Lower leg skin (tissue), 3 donors: ENCODE results near the gene FLT3.

Experiments used
- CTCF ChIP-seq, 3 donors: fragments of 450-650 bp; IDR thresholded peaks; one replicate each; pipeline ENCODE4 v1.5.1; 2016; ENCODE audit warnings: antibody characterized with exemption in 3 of 3, mild to moderate bottlenecking in 3 of 3, moderate library complexity in 2 of 3
- POLR2A ChIP-seq, 2 donors: fragments of 450-650 bp; IDR thresholded peaks; one replicate each; pipeline ENCODE4 v1.6.1; 2016 to 2017; ENCODE audit warnings: antibody characterized with exemption in 2 of 2, mild to moderate bottlenecking in 1 of 2, moderate library complexity in 1 of 2

GRCh38 chr13:28047757-28048388, 52.5 kb downstream of the FLT3 start:
- TF ChIP-seq CTCF (IDR thresholded peaks at IDR 0.05) (no peak), POLR2A (IDR thresholded peaks at IDR 0.05) (no peak)
